WI38 (cell line): ENCODE data around the gene TSN.

Source experiments
- H3K4me3 ChIP-seq: 2 replicates; pipeline ENCODE4 v1.5.1; 2011; ENCODE audit warnings: low read depth, mild to moderate bottlenecking, control low read depth, low read length
- TF ChIP-seq, protein P1 (sequence below): IDR thresholded peaks from 2 replicates; pipeline ENCODE4 v1.5.1; 2012; ENCODE audit warnings: low read depth, mild to moderate bottlenecking, control low read depth, low read length

The TSN gene

DNA sequence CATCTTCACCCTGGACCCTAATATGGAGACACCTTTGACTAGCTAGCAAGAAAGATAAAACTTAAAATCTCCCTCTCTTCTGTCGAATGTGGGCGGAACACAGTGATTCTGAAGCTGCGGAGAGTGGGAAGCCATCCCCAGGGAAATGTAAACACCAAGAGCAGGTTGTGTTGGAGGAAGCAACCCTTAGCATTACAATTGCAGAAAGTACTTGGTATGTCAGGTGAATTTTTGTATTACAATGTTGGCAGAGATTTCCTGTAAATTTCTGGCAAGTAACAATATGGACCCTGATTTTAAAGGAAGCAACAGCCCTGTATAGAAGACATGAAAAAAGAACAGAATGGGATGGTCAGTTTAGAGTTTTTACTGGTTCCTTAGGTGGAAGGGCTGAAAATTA is 35.8 kb downstream of the TSN start:
- no peak overlapping the region for H3K4me3 ChIP-seq
- TF ChIP-seq, protein P1, sequence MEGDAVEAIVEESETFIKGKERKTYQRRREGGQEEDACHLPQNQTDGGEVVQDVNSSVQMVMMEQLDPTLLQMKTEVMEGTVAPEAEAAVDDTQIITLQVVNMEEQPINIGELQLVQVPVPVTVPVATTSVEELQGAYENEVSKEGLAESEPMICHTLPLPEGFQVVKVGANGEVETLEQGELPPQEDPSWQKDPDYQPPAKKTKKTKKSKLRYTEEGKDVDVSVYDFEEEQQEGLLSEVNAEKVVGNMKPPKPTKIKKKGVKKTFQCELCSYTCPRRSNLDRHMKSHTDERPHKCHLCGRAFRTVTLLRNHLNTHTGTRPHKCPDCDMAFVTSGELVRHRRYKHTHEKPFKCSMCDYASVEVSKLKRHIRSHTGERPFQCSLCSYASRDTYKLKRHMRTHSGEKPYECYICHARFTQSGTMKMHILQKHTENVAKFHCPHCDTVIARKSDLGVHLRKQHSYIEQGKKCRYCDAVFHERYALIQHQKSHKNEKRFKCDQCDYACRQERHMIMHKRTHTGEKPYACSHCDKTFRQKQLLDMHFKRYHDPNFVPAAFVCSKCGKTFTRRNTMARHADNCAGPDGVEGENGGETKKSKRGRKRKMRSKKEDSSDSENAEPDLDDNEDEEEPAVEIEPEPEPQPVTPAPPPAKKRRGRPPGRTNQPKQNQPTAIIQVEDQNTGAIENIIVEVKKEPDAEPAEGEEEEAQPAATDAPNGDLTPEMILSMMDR = no peak

DNA sequence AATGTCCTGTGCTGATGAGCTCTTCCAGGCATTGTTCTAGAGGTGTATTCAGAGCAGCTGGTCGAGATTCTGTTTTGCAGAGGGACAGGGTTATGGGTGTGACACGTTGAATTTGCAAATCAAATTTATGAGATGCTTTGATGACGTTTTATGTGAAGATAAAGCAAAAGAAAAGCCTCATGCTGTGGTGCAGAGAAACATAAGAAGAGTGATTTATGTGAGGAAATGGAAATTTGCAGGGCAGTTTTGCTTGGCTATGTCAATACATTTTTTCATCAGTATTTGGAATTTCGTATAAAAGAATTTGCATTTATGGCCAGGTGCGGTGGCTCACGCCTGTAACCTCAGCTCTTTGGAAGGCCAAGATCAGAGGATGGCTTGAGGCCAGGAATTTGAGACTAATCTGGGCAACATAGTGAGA is 36.4 kb downstream of the TSN start:
- H3K4me3 ChIP-seq = no peak overlapping the region
- TF ChIP-seq, protein P1 = no peak

DNA sequence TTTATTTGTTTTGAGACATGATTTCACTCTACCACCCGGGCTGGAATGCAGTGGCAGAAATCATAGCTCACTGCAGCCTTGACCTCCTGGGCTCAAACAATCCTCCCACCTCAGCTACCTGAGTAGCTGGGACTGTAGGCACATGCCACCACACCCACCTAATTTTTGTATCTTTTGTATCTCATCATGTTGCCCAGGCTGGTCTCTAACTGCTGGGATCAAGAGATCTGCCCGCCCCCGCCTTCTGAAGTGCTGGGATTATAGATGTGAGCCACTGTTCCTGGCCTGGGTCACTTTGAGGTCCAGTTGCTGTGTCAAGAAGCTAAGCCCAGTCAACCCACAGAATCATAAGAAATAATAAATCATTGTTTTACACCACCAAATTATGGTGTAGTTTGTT is 38.4 kb downstream of the TSN start:
- TF ChIP-seq, protein P1 = no peak
- no peak overlapping the region for H3K4me3 ChIP-seq

DNA sequence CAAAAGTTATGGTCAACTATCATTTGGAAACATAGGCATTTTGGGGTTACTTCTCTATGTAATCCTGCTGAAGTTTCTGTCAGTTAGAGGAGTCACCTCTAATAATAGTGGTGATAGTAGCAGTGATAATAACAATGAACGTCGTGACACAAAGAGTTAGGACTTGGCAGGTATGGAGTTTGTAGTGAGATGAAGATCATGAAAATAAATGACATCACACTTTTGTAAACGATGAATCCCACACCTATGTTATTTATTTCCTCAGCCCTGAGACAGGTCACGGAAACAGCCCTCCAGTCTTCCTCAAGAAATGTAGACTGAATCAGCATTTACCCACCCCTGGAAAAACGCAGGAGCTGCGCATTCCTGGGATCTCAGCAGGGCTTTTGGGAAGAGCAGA is 38.8 kb downstream of the TSN start:
- TF ChIP-seq, protein P1 = no peak
- no peak overlapping the region for H3K4me3 ChIP-seq

DNA sequence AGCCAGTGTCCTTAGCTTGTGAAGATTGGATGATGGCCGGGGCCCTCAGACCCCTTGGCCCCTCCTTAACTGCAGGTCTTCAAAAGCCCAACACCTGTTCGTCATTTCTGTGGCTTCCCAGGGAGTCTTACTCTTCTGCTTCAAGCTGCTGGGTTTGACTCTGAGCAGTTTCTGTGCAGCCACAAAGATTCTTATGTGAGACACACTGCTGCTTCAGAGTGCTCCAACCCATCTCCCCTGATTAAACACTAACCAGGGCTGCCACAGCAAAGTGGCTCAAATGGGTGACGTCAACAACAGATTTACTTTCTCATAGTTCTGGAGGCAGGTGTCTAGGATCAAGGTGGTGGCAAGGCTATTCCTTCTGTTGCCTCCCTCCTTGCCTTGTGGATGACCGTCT is 40.8 kb downstream of the TSN start:
- TF ChIP-seq, protein P1 = no peak
- no peak overlapping the region for H3K4me3 ChIP-seq

DNA sequence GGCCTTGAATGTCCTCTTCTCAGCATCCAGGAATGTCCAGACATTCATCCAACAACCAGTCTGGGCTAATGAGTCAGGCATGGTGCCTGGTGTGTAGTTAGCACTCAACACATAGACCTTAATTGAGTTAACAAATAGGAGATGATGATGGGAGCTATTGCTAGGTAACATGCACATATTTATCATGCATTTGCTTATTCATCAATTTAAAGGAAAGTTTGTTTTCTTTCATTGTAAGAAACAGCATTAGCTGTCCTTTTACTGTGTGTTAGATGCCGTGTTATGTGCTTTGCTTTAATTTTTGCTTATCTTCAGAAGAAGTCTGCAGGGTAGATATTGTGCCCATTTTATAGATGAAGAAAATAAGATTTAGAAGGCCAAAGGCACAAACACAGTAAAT is 43.2 kb downstream of the TSN start:
- TF ChIP-seq, protein P1 = no peak
- no peak overlapping the region for H3K4me3 ChIP-seq

DNA sequence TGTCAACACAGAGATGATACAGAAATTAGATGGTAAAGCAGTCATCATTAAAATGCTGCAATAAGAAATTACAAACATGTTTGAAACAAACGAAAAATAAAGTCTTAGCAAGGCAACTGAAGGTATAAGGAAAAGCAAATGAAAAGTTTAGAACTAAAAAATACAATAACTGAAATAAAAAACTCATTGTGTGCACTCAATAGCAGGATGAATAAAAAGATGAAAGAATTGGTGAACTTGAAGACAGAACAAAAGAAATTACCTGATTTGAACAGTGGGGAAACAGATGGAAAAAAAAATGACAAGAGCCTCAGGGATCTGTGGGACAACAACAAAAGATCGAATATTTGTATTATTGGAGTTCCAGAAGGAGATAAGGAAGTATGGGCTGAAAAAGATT is 46.5 kb downstream of the TSN start:
- TF ChIP-seq, protein P1 = no peak

DNA sequence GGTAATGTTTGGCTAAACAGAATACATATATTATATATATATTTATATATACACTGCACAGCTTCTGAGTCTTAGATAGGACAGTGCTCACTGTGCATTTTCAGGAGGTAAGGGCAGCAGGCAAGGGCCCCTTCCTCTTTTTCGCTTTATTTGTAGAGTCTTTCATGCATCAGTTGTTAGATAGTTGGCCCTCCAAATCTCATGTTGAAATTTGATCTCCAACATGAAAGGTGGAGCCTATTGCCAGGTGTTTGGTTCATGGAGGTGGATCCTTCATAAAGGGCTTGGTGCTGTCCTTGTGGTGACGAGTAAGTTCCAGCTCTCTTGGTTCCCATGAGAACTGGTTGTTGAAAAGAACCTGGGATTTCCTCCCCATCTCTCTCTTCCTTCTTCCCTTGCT is 48.1 kb downstream of the TSN start:
- no peak overlapping the region for H3K4me3 ChIP-seq
- TF ChIP-seq, protein P1 = no peak

More for the DNA sequence above, 46.5 kb downstream of the TSN start:
- H3K4me3 ChIP-seq = no peak overlapping the region
